ENCODE results near the gene DLGAP5. TPM values are rescaled to one million over a fixed set of nuclear protein-coding genes. Genes with fewer than 3 reads are reported as not detected.

The DLGAP5 gene
- total and polyA plus RNA-seq, 2 experiments from 2014 or later: 13.5 to 15.5 TPM

DNA sequence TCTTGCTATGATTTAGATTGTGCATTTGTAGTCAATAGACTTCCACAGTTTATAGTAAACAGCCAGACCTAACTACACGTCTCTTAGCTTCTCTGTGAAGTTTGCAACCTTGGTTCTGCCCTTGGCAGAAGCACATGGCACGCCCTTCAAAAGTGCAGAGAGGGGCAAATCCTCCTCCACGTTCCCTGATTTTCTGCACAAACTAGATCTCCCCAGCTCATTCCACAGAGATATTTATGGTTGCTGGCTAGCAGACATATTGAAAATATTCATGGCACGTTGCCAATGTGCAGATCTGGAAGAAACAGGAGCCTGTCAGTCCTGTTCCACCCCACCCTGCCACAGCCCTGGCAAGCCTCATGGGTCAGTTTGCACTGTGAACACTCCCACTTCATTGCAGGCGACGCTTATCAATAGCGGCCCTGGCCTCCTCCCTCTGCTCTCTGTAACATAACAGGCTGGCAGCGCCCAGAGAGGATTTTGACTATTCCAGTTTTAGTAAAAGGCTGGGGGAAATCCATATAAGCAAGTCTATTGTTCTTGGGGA is 68.9 kb downstream of the DLGAP5 start:
- WGBS, 2 experiments (ENCODE audit: low coverage in 1 of 2, low lambda C conversion rate in 2 of 2, missing lambda C conversion rate in 2 of 2): 34 to 43% methylated on average over 8 of the region's 8 CpGs
- TF ChIP-seq EZH2 (IDR thresholded peaks at IDR 0.05; ENCODE audit: insufficient read depth, poor library complexity, severe bottlenecking) (no peak), EZH2phosphoT487 (IDR thresholded peaks at IDR 0.05; ENCODE audit: insufficient read depth, low read depth) (no peak)
- H3K4me3 ChIP-seq: no peak overlapping the region
- H3K9me3 ChIP-seq (ENCODE audit: low read depth): no peaks in the 10 kb centered on the region
- H2AFZ ChIP-seq: no peak overlapping the region; the same call in 1 of the 2 replicates
- H3F3A ChIP-seq (ENCODE audit: insufficient read depth): peaks cover 12% of the 10 kb centered on the region
- peaks cover 31% of the 10 kb centered on the region for H3K4me1 ChIP-seq (ENCODE audit: insufficient read depth)
- H4K20me1 ChIP-seq (ENCODE audit: insufficient read depth): no peaks in the 10 kb centered on the region
- DNase-seq: no peak
- in situ Hi-C loops (cut with MboI): no loop called here
- peak overlapping the region; percentile 61 for H3K4me2 ChIP-seq (ENCODE audit: unreplicated experiment)
- no peaks in the 10 kb centered on the region for H3K79me2 ChIP-seq (ENCODE audit: insufficient read depth)
- no peaks in the 10 kb centered on the region for H3K9me2 ChIP-seq (ENCODE audit: insufficient read depth)
- no peaks in the 10 kb centered on the region for H3K27me3 ChIP-seq (replicated peaks; ENCODE audit: insufficient read depth)
- no peaks in the 10 kb centered on the region for H3K36me3 ChIP-seq (ENCODE audit: low read depth)
- peak overlapping the region; percentile 62 for H3K9ac ChIP-seq
- peak overlapping the region; percentile 47 for H3K27ac ChIP-seq

DNA sequence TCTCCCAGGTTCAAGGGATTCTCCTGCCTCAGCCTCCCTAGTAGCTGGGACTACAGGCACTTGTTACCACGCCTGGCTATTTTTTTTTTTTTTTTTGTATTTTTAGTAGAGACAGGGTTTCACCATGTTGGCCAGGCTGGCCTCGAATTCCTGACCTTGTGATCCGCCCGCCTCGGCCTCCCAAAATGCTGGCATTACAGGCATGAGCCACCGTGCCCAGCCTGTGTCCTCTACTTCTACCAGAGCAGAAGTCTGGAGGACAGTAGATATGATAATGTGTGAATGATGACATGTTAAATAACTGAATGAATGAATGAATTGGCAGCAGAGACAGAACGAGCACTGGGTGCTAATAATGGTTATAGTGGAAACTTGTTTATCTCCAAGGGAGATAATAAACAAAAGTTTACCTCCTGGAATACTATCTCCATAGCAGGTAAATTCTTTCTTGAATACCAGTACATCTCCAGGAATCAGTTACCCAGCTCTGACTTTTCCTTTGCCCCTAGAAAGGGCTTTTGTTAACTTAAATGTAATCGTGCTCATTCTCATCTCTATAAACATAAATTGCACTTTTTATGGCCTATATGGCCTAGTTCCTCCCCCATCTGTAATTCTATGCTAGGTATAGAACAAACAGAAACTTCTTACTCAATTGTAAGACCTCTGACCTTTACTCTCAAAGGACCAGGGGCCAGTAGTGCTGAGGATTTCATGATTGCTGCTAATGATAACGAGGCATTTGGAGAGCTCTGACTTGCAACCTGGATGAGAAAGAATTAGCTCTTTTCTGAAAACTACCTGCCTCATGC is 69.6 kb downstream of the DLGAP5 start:
- no peak for DNase-seq
- TF ChIP-seq EZH2phosphoT487 (IDR thresholded peaks at IDR 0.05; ENCODE audit: insufficient read depth, low read depth) (no peak), EZH2 (IDR thresholded peaks at IDR 0.05; ENCODE audit: insufficient read depth, poor library complexity, severe bottlenecking) (no peak)
- H3K27me3 ChIP-seq (replicated peaks; ENCODE audit: insufficient read depth): no peaks in the 10 kb centered on the region
- H3K36me3 ChIP-seq (ENCODE audit: low read depth): no peaks in the 10 kb centered on the region
- H3K4me2 ChIP-seq (ENCODE audit: unreplicated experiment): no peak overlapping the region
- H3K9me2 ChIP-seq (ENCODE audit: insufficient read depth): no peaks in the 10 kb centered on the region
- no peaks in the 10 kb centered on the region for H3K79me2 ChIP-seq (ENCODE audit: insufficient read depth)
- in situ Hi-C loops (cut with MboI): no loop called here
- H3K4me3 ChIP-seq: no peak overlapping the region
- no peak overlapping the region for H3K9ac ChIP-seq
- WGBS, 2 experiments (ENCODE audit: low coverage in 1 of 2, low lambda C conversion rate in 2 of 2, missing lambda C conversion rate in 2 of 2): 76% methylated on average over 9 of the region's 9 CpGs
- peaks cover 26% of the 10 kb centered on the region for H3K4me1 ChIP-seq (ENCODE audit: insufficient read depth)
- no peak overlapping the region; the same call in 1 of the 2 replicates for H3K27ac ChIP-seq
- H3F3A ChIP-seq (ENCODE audit: insufficient read depth): peaks cover 7% of the 10 kb centered on the region
- no peak overlapping the region for H2AFZ ChIP-seq
- no peaks in the 10 kb centered on the region for H3K9me3 ChIP-seq (ENCODE audit: low read depth)
- H4K20me1 ChIP-seq (ENCODE audit: insufficient read depth): no peaks in the 10 kb centered on the region

DNA sequence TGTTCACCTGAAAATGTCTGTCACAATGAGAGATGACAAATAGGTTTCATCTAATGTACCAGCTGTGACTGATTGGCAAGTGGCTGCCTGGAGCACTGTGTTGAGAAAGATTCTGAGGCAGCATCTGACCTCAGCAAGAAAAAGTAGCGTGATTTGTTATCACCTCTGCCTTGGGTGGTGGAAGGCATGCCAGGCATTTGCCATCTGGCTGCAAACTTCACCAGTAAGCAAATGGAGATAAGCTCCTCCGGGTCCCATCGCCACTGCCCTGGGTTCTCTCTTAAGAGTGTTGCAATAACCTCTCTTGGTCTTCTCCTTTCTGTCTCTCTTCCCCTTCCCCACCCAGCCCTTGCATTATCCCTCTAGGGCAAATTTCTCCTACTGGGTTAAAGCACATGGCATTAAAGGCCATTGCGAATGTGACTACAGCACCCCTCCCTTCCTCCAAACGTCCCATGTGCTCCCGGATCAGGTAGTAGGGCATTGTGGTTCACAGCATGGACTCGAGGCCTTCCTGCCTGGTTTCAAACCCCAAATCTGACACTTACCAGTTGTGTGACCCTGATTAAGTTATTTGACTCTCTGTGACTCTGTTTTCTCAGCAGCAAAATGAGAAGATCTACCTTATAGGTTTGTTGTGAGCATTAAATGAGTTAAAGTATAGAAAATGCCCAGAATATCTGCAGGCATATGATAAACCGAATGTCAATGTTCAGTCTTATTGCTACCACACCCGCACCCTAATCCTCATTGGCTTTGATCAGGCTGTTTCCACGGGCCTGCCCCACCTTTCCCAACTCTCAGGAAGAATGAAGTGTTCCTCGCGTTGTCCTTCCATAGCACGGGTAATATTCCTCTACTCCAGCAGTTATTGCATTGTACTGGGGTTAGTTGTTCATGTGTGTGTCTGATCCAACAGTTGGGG is 70.6 kb downstream of the DLGAP5 start:
- no peak overlapping the region for H2AFZ ChIP-seq
- in situ Hi-C loops (cut with MboI): no loop called here
- TF ChIP-seq EZH2 (IDR thresholded peaks at IDR 0.05; ENCODE audit: insufficient read depth, poor library complexity, severe bottlenecking) (no peak), EZH2phosphoT487 (IDR thresholded peaks at IDR 0.05; ENCODE audit: insufficient read depth, low read depth) (no peak)
- H3K4me1 ChIP-seq (ENCODE audit: insufficient read depth): peaks cover 18% of the 10 kb centered on the region
- H3K9me2 ChIP-seq (ENCODE audit: insufficient read depth): no peaks in the 10 kb centered on the region
- H3K36me3 ChIP-seq (ENCODE audit: low read depth): no peaks in the 10 kb centered on the region
- H3K4me2 ChIP-seq (ENCODE audit: unreplicated experiment): no peak overlapping the region
- H3F3A ChIP-seq (ENCODE audit: insufficient read depth): no peaks in the 10 kb centered on the region
- H4K20me1 ChIP-seq (ENCODE audit: insufficient read depth): no peaks in the 10 kb centered on the region
- H3K27ac ChIP-seq: no peak overlapping the region
- no peak overlapping the region for H3K9ac ChIP-seq
- no peak overlapping the region for H3K4me3 ChIP-seq
- H3K9me3 ChIP-seq (ENCODE audit: low read depth): no peaks in the 10 kb centered on the region
- no peaks in the 10 kb centered on the region for H3K79me2 ChIP-seq (ENCODE audit: insufficient read depth)
- DNase-seq: no peak
- H3K27me3 ChIP-seq (replicated peaks; ENCODE audit: insufficient read depth): no peaks in the 10 kb centered on the region
- WGBS, 2 experiments (ENCODE audit: low coverage in 1 of 2, low lambda C conversion rate in 2 of 2, missing lambda C conversion rate in 2 of 2): 90 to 91% methylated on average over 12 to 13 of the region's 13 CpGs

DNA sequence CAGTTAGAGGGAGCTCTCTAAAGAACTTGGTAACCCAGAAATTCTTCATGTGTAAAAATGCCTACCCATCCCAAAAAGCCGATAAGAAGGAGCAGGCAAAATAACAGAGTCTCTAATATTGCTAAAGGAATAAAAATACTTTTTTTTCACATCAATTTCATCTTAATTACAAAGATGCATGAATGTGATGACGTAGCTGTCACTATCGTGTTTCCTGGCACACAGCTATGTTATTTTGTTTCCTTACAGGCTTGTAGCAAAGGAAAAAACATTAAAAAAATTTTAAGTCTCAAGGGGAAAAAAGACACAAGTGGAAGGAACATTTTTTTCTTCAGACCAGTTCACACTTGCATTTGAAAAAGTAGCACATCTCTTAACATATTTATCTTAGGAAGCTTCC is 72.6 kb downstream of the DLGAP5 start:
- in situ Hi-C loops (cut with MboI): no loop called here
- peak overlapping the region; percentile 72 for H2AFZ ChIP-seq
- H3K4me2 ChIP-seq (ENCODE audit: unreplicated experiment): no peak overlapping the region
- no peaks in the 10 kb centered on the region for H4K20me1 ChIP-seq (ENCODE audit: insufficient read depth)
- DNase-seq: no peak
- H3K4me1 ChIP-seq (ENCODE audit: insufficient read depth): peaks cover 18% of the 10 kb centered on the region
- no peak overlapping the region for H3K27ac ChIP-seq
- no peak overlapping the region for H3K9ac ChIP-seq
- H3K27me3 ChIP-seq (replicated peaks; ENCODE audit: insufficient read depth): no peaks in the 10 kb centered on the region
- no peaks in the 10 kb centered on the region for H3F3A ChIP-seq (ENCODE audit: insufficient read depth)
- 17 to 28% methylated on average over 3 of the region's 3 CpGs for WGBS, 2 experiments (ENCODE audit: low coverage in 1 of 2, low lambda C conversion rate in 2 of 2, missing lambda C conversion rate in 2 of 2)
- H3K9me3 ChIP-seq (ENCODE audit: low read depth): no peaks in the 10 kb centered on the region
- H3K79me2 ChIP-seq (ENCODE audit: insufficient read depth): no peaks in the 10 kb centered on the region
- H3K36me3 ChIP-seq (ENCODE audit: low read depth): no peaks in the 10 kb centered on the region
- H3K4me3 ChIP-seq: no peak overlapping the region
- H3K9me2 ChIP-seq (ENCODE audit: insufficient read depth): no peaks in the 10 kb centered on the region
- TF ChIP-seq EZH2phosphoT487 (IDR thresholded peaks at IDR 0.05; ENCODE audit: insufficient read depth, low read depth) (no peak), EZH2 (IDR thresholded peaks at IDR 0.05; ENCODE audit: insufficient read depth, poor library complexity, severe bottlenecking) (no peak)
